Neural progenitor cell (in vitro differentiated cells): ENCODE measurements around the gene STARD3. TPM values are rescaled to one million over a fixed set of nuclear protein-coding genes. Genes with fewer than 3 reads are reported as not detected.

Experiments
- DNase-seq: peaks from one replicate; pipeline ENCODE4 v3.0.0-alpha.2; 2016; ENCODE audit warnings: low spot score
- H2AFZ ChIP-seq: fragments of 200-600 bp; sonication (generic); replicated peaks from 2 replicates; pipeline ENCODE4 v1.6.1; 2016; ENCODE audit warnings: antibody characterized with exemption
- H3F3A ChIP-seq: fragments of 200-600 bp; sonication (generic); 2 replicates; pipeline ENCODE4 v1.6.1; 2016; ENCODE audit warnings: antibody characterized with exemption, low read depth
- H3K27ac ChIP-seq: fragments of 200-600 bp; sonication (generic); 2 replicates; pipeline ENCODE4 v1.5.1; 2016; ENCODE audit warnings: mild to moderate bottlenecking
- H3K27me3 ChIP-seq: fragments of 200-600 bp; sonication (generic); 2 replicates; pipeline ENCODE4 v1.6.1; 2016; ENCODE audit warnings: mild to moderate bottlenecking, moderate library complexity
- H3K36me3 ChIP-seq: fragments of 200-600 bp; sonication (generic); 2 replicates; pipeline ENCODE4 v1.5.1; 2016
- H3K4me1 ChIP-seq: fragments of 200-600 bp; sonication (generic); 2 replicates; pipeline ENCODE4 v1.6.1; 2016; ENCODE audit warnings: mixed run types
- H3K4me2 ChIP-seq: fragments of 200-600 bp; sonication (generic); 2 replicates; pipeline ENCODE4 v1.6.1; 2016
- H3K4me3 ChIP-seq: fragments of 200-600 bp; sonication (generic); 2 replicates; pipeline ENCODE4 v1.5.1; 2016
- H3K79me2 ChIP-seq: fragments of 200-600 bp; sonication (generic); 2 replicates; pipeline ENCODE4 v1.6.1; 2016; ENCODE audit warnings: low read depth
- H3K9ac ChIP-seq: fragments of 200-600 bp; sonication (generic); 2 replicates; pipeline ENCODE4 v1.6.1; 2016
- H3K9me3 ChIP-seq: fragments of 200-600 bp; sonication (generic); 2 replicates; pipeline ENCODE4 v1.5.1; 2016; ENCODE audit warnings: low read depth
- H4K20me1 ChIP-seq: fragments of 200-600 bp; sonication (generic); 2 replicates; pipeline ENCODE4 v1.6.1; 2016; ENCODE audit warnings: low read depth
- H3K27ac Mint-ChIP-seq: 3 replicates; pipeline ENCODE4 v1.8.0; 2021; ENCODE audit warnings: mixed read lengths
- H3K27me3 Mint-ChIP-seq: 2 replicates; pipeline ENCODE4 v1.8.0; 2022; ENCODE audit warnings: low read depth, mild to moderate bottlenecking, inconsistent platforms, moderate library complexity, mixed read lengths; ENCODE audit not compliant: insufficient read depth
- H3K36me3 Mint-ChIP-seq: 3 replicates; pipeline ENCODE4 v1.8.0; 2021; ENCODE audit warnings: mixed read lengths
- H3K4me1 Mint-ChIP-seq: 3 replicates; pipeline ENCODE4 v1.8.0; 2021; ENCODE audit warnings: mixed read lengths
- H3K4me3 Mint-ChIP-seq: 3 replicates; pipeline ENCODE4 v1.8.0; 2021; ENCODE audit warnings: mild to moderate bottlenecking, moderate library complexity, mixed read lengths
- H3K9me3 Mint-ChIP-seq: 3 replicates; pipeline ENCODE4 v1.8.0; 2020; ENCODE audit warnings: mixed read lengths
- EZH2 ChIP-seq: fragments of 200-600 bp; sonication (generic); IDR thresholded peaks from 2 replicates; pipeline ENCODE4 v1.6.1; 2017; ENCODE audit warnings: antibody characterized with exemption, mild to moderate bottlenecking, moderate library complexity
- EZH2phosphoT487 ChIP-seq: fragments of 200-600 bp; sonication (generic); IDR thresholded peaks from 2 replicates; pipeline ENCODE4 v1.6.1; 2017; ENCODE audit warnings: antibody characterized with exemption
- total RNA-seq: library from RNA; depleted of rRNA; stranded (reverse); fragments of >200 nt; gene quantifications from 2 replicates; pipeline ENCODE4 v1.2.3, GENCODE V29; 2015; ENCODE audit warnings: low replicate concordance
- TF ChIP-seq, protein P1 (sequence below): fragments of 200-600 bp; sonication (generic); IDR thresholded peaks from 2 replicates; pipeline ENCODE4 v1.5.1; 2017; ENCODE audit warnings: antibody characterized with exemption, mild to moderate bottlenecking

The STARD3 gene
- total RNA-seq, 1 donor from 2014 or later: 21.5 TPM

- Histone ChIP-seq H3K4me2 (peak within 1 kb of the TSS; percentile 78), H3K36me3 (no peaks in the 10 kb centered on the region), H3K4me3 (peak within 1 kb of the TSS; percentile 68), H2AFZ (peak within 1 kb of the TSS; percentile 91), H3K27me3 (no peaks in the 10 kb centered on the region), H3K9me3 (no peaks in the 10 kb centered on the region), H3K4me1 (peaks cover 17% of the 10 kb centered on the region), H3K79me2 (no peaks in the 10 kb centered on the region), H3K27ac (peak within 1 kb of the TSS; percentile 98), H3F3A (peaks cover 42% of the 10 kb centered on the region), H3K9ac (no peak within 1 kb of the TSS), H4K20me1 (no peaks in the 10 kb centered on the region)
- peak within 1 kb of the TSS; percentile 93 for H3K27ac Mint-ChIP-seq
- DNase-seq: peak; percentile 94
- H3K36me3 Mint-ChIP-seq: peaks cover 2% of the 10 kb centered on the region
- H3K4me1 Mint-ChIP-seq: peaks cover 23% of the 10 kb centered on the region
- peak within 1 kb of the TSS; percentile 96 for H3K4me3 Mint-ChIP-seq
- TF ChIP-seq EZH2: no peak
- peak; percentile 20 for TF ChIP-seq EZH2phosphoT487
- TF ChIP-seq, protein P1, sequence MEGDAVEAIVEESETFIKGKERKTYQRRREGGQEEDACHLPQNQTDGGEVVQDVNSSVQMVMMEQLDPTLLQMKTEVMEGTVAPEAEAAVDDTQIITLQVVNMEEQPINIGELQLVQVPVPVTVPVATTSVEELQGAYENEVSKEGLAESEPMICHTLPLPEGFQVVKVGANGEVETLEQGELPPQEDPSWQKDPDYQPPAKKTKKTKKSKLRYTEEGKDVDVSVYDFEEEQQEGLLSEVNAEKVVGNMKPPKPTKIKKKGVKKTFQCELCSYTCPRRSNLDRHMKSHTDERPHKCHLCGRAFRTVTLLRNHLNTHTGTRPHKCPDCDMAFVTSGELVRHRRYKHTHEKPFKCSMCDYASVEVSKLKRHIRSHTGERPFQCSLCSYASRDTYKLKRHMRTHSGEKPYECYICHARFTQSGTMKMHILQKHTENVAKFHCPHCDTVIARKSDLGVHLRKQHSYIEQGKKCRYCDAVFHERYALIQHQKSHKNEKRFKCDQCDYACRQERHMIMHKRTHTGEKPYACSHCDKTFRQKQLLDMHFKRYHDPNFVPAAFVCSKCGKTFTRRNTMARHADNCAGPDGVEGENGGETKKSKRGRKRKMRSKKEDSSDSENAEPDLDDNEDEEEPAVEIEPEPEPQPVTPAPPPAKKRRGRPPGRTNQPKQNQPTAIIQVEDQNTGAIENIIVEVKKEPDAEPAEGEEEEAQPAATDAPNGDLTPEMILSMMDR: no peak
- H3K9me3 Mint-ChIP-seq: no peaks in the 10 kb centered on the region
- H3K27me3 Mint-ChIP-seq: peaks cover 6% of the 10 kb centered on the region
These were observed 50.9 kb downstream of the STARD3 start, which contains the start of gene PGAP3 for GRCh38 chr17:39687546-39688474. Gene PGAP3, minus strand, starts transcription at chr17:39688057. Its CDS starts 43 bp downstream, at chr17:39688014.

- TF ChIP-seq, protein P1: no peak
- TF ChIP-seq EZH2 (no peak), EZH2phosphoT487 (no peak)
- H3K9me3 ChIP-seq: no peaks in the 10 kb centered on the region
- Mint-ChIP-seq H3K9me3 (no peaks in the 10 kb centered on the region), H3K27me3 (peaks cover 6% of the 10 kb centered on the region), H3K4me3 (peak overlapping the region; percentile 96), H3K27ac (peak overlapping the region; percentile 93), H3K36me3 (peaks cover 2% of the 10 kb centered on the region), H3K4me1 (peaks cover 23% of the 10 kb centered on the region)
- H3K79me2 ChIP-seq: no peaks in the 10 kb centered on the region
- peak overlapping the region; percentile 68 for H3K4me3 ChIP-seq
- DNase-seq: no peak
- no peaks in the 10 kb centered on the region for H3K36me3 ChIP-seq
- no peak overlapping the region for H3K9ac ChIP-seq
- H3K27ac ChIP-seq: no peak overlapping the region
- peak overlapping the region; percentile 91 for H2AFZ ChIP-seq
- H3F3A ChIP-seq: peaks cover 48% of the 10 kb centered on the region
- H4K20me1 ChIP-seq: no peaks in the 10 kb centered on the region
- peak overlapping the region; percentile 78 for H3K4me2 ChIP-seq
- peaks cover 17% of the 10 kb centered on the region for H3K4me1 ChIP-seq
- H3K27me3 ChIP-seq: no peaks in the 10 kb centered on the region
These were observed 51.5 kb downstream of the STARD3 start for GRCh38 chr17:39688475-39688835.

DNA sequence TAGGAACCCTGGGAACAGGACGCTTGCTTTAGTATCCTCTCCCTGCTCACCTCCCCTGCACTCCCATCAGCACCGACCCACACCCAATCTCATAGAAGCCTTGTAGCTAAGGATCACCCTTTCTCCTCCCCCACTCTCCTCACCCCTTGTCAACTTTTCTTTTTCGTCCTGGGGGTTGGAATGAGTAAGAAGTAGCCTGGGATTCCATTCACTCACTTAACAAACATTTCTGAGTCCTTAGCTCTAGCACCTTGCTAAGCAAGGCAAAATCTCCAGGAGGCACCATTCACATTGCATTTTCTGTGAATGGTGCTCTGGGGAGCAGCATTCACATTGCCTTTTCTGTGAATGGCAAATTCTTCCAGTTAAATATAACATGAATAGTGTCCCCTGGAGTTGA, 52.0 kb downstream of the STARD3 start:
- TF ChIP-seq, protein P1: peak; percentile 5
- TF ChIP-seq EZH2: no peak
- no peak for TF ChIP-seq EZH2phosphoT487
- Mint-ChIP-seq H3K4me1 (peaks cover 23% of the 10 kb centered on the region), H3K36me3 (peaks cover 2% of the 10 kb centered on the region), H3K9me3 (no peaks in the 10 kb centered on the region), H3K27ac (no peak overlapping the region), H3K4me3 (peak overlapping the region; percentile 96), H3K27me3 (peaks cover 6% of the 10 kb centered on the region)
- Histone ChIP-seq H3K9ac (no peak overlapping the region), H3F3A (peaks cover 48% of the 10 kb centered on the region), H3K27me3 (no peaks in the 10 kb centered on the region), H3K79me2 (no peaks in the 10 kb centered on the region), H3K4me1 (peaks cover 17% of the 10 kb centered on the region), H4K20me1 (no peaks in the 10 kb centered on the region), H3K36me3 (no peaks in the 10 kb centered on the region), H3K27ac (no peak overlapping the region), H3K4me3 (peak overlapping the region; percentile 68), H2AFZ (no peak overlapping the region), H3K9me3 (no peaks in the 10 kb centered on the region), H3K4me2 (peak overlapping the region; percentile 78)
- DNase-seq: peak; percentile 32
